Panc1 (cell line): Measurements from ENCODE around the gene NPIPB13. TPM values are rescaled to one million over a fixed set of nuclear protein-coding genes. Genes with fewer than 3 reads are reported as not detected.
"Not testable (repeated sequence)": the region's sequence is repeated elsewhere in the genome, so short reads cannot be mapped to it uniquely, and the experiment has no call there.

Experiments used
- ATAC-seq: fragments of 200-7000 bp; cut with Tn5 transposase; 2 replicates; pipeline ENCODE4 v1.9.1; 2020; ENCODE audit warnings: mild to moderate bottlenecking, moderate library complexity
- Bru-seq: library from RNA; stranded (reverse); fragments of 400-500 nt; gene quantifications from one replicate; lab custom pipeline; 2021; lab: Mats Ljungman, UMichigan
- BruChase-seq, 2 experiments: library from RNA; stranded (reverse); fragments of 400-500 nt; gene quantifications; one replicate each; lab custom pipeline; 2021; lab: Mats Ljungman, UMichigan
- BruUV-seq: library from RNA; stranded (reverse); fragments of 400-500 nt; replicated peaks from 2 replicates; lab custom pipeline; 2021; lab: Mats Ljungman, UMichigan
- CTCF ChIA-PET: fragments of 300-600 bp; sonication (Branson Sonifier 250); formaldehyde crosslinking; loops from one replicate; lab custom pipeline; 2022; ENCODE audit warnings: antibody characterized with exemption; lab: Charles Lee
- POLR2A ChIA-PET: fragments of 300-600 bp; sonication (Branson Sonifier 250); formaldehyde crosslinking; loops from one replicate; lab custom pipeline; 2022; ENCODE audit warnings: antibody characterized with exemption; lab: Charles Lee
- DNase-seq: peaks from one replicate; pipeline ENCODE4 v3.0.0-alpha.2; 2010; ENCODE audit warnings: low read depth, low spot score
- H3K27ac ChIP-seq: 2 replicates; pipeline ENCODE4 v1.5.1; 2011; ENCODE audit warnings: mild to moderate bottlenecking, low read length, inconsistent platforms
- H3K27me3 ChIP-seq: fragments of 200-500 bp; sonication (Bioruptor generic); 2 replicates; pipeline ENCODE4 v1.6.0; 2014; ENCODE audit warnings: low read length, inconsistent platforms; ENCODE audit not compliant: control insufficient read depth, insufficient read depth
- H3K36me3 ChIP-seq: fragments of 200-500 bp; sonication (Bioruptor generic); 2 replicates; pipeline ENCODE4 v1.5.1; 2014; ENCODE audit warnings: inconsistent platforms, mild to moderate bottlenecking, low read length, moderate library complexity; ENCODE audit not compliant: control insufficient read depth, insufficient read depth
- H3K4me1 ChIP-seq: 2 replicates; pipeline ENCODE4 v1.5.1; 2011; ENCODE audit warnings: inconsistent platforms, mild to moderate bottlenecking, low read length, moderate library complexity; ENCODE audit not compliant: control insufficient read depth, insufficient read depth
- H3K4me3 ChIP-seq, 2 experiments: 2 replicates each; pipeline ENCODE4 v1.5.1; 2011 to 2012; ENCODE audit warnings: low read depth in 2 of 2, low read length in 2 of 2, mild to moderate bottlenecking in 2 of 2, inconsistent platforms in 1 of 2, moderate library complexity in 1 of 2
- H3K9me3 ChIP-seq: fragments of 200-500 bp; sonication (Bioruptor generic); 2 replicates; pipeline ENCODE4 v1.5.1; 2014; ENCODE audit warnings: low read depth, mild to moderate bottlenecking, inconsistent platforms, low read length, moderate library complexity; ENCODE audit not compliant: control insufficient read depth, insufficient read depth
- in situ Hi-C: cut with HindIII; loops from 2 replicates; pipeline ENCODE4 v1.10.0; 2016; ENCODE audit warnings: low sequenced_read_pairs, low pct_unique_long_range_greater_than_20kb
- intact Hi-C: fragments of 100-400 bp; cut with micrococcal nuclease; formaldehyde crosslinking; loops from one replicate; pipeline ENCODE4 v1.10.0; 2022; ENCODE audit not compliant: unreplicated experiment
- long read RNA-seq: library from polyadenylated mRNA; unstranded; transcript quantifications from one replicate; pipeline ENCODE4 v2.0.0, GENCODE V29; 2021; ENCODE audit not compliant: unreplicated experiment
- polyA plus RNA-seq: library from polyadenylated mRNA; unstranded; fragments of >200 nt; gene quantifications from one replicate; pipeline ENCODE4 v1.2.1, GENCODE V29; 2012; ENCODE audit warnings: missing spikeins; ENCODE audit not compliant: insufficient read length
- total RNA-seq: library from RNA; stranded (reverse); gene quantifications from one replicate; pipeline ENCODE4 v1.2.1, GENCODE V29; 2021; ENCODE audit not compliant: unreplicated experiment

The NPIPB13 gene
- total RNA-seq (19.8 TPM), Bru-seq, nascent RNA (percentile 51 among the genes with signal in this experiment), BruChase-seq, experiment 1, labeled RNA remaining after a 2-hour chase (percentile 59 among the genes with signal in this experiment), BruChase-seq, experiment 2, labeled RNA remaining after a 6-hour chase (percentile 62 among the genes with signal in this experiment)
- polyA plus RNA-seq = 4.0 TPM
- long read RNA-seq, partial matches to known transcripts = 1 of 6 reads
- long read RNA-seq, other reads (novel, unspliced or antisense) = 5 of 6 reads

DNA sequence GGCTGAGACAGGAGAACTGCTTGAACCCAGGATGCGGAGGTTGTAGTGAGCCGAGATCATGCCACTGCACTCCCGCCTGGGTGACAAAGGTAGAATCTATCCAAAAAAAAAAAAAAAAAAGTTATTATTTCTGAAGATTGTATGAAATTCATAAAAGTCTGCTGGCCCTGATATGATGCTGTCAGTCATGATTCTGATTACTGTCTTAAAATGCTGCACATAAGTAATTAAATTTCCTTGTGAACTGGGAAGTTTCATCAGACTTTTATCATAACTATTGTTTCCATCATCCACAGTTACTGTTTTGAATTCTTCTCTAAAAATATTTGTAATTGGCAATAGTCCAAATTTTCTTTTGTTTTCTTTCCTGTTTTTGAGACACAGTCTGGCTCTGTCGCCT is at the start of gene NPIPB13:
Gene NPIPB13, minus strand, starts transcription at position 101 of the 400 bp plus-strand sequence. CDS start 2,906 bp downstream, outside the sequence.
- H3K27ac ChIP-seq, DNase-seq, POLR2A ChIA-PET, in situ Hi-C loops, CTCF ChIA-PET, intact Hi-C loops, H3K27me3 ChIP-seq, ATAC-seq, H3K4me1 ChIP-seq, H3K9me3 ChIP-seq, BruUV-seq, H3K4me3 ChIP-seq, H3K36me3 ChIP-seq: not testable (repeated sequence)

DNA sequence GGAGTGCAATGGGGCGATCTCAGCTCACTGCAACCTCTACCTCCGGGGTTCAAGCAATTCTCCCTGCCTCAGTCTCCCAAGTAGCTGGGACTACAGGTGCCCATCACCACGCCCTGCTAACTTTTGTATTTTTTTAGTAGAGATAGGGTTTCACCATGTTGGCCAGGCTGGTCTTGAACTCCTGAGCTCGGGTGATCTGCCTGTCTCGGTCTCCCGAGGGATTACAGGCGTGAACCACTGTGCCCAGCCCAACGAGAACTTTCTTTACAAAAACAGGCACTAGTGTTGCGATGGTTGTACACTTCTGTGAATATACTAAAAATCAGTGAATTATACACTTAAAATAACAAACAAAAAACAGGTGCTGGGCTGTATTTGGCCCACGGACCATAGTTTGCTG is 34.1 kb upstream of the NPIPB13 start:
- intact Hi-C loops, ATAC-seq, DNase-seq, POLR2A ChIA-PET, in situ Hi-C loops, H3K4me3 ChIP-seq, H3K27ac ChIP-seq, H3K27me3 ChIP-seq, BruUV-seq, CTCF ChIA-PET, H3K36me3 ChIP-seq, H3K4me1 ChIP-seq, H3K9me3 ChIP-seq: not testable (repeated sequence)

DNA sequence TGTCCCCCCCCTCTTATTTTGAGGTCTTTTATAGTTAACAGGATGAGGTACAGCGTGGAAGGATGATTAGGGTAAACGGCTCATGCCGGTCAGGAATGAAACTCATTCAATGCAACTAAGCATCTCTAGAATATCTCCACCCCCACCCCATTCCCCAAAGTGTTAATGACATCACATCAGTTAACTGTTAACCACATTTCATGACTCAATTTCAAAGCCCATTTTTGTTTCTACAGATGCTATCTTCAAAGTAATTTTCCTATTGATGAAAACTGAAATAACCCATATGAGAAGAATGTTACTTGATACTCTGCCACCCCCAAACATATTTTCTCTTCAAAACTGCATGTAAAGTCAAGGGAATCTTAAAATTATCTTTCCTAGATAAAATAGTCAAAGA is 30.2 kb upstream of the NPIPB13 start:
- H3K36me3 ChIP-seq, H3K9me3 ChIP-seq, POLR2A ChIA-PET, BruUV-seq, DNase-seq, ATAC-seq, H3K4me3 ChIP-seq, H3K4me1 ChIP-seq, in situ Hi-C loops, intact Hi-C loops, H3K27ac ChIP-seq, H3K27me3 ChIP-seq, CTCF ChIA-PET: not testable (repeated sequence)

DNA sequence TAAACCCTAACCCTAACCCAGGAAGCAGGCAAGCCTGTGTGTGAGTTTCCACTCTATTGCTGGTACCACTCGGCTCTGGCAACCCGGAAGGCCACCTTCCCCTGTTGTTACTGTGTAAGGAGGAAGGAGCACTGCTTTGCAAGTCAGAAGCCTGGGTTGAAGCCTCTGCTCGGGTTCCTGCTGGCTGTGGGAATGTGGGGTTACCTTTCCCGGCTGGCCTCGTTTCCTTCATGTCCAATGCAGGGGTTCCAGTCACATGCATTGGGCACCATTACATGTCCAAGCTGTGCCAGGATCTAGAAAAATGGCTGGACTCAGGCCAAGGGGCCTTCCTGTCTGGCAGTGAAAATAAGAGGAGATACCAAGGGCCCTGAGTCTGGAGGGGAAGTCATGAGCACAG is 31.2 kb downstream of the NPIPB13 start:
- POLR2A ChIA-PET, CTCF ChIA-PET, intact Hi-C loops: not testable (repeated sequence)

GRCh38 chr16:30211414-30211813 is 36.9 kb downstream of the NPIPB13 start:
- H3K4me1 ChIP-seq, CTCF ChIA-PET, intact Hi-C loops, H3K36me3 ChIP-seq, H3K9me3 ChIP-seq, POLR2A ChIA-PET, H3K27me3 ChIP-seq, in situ Hi-C loops, BruUV-seq, H3K27ac ChIP-seq, DNase-seq, H3K4me3 ChIP-seq, ATAC-seq: not testable (repeated sequence)

More for the DNA sequence above, 31.2 kb downstream of the NPIPB13 start:
- in situ Hi-C loops, H3K27me3 ChIP-seq, BruUV-seq, H3K27ac ChIP-seq, ATAC-seq, H3K9me3 ChIP-seq, H3K4me3 ChIP-seq, H3K36me3 ChIP-seq, DNase-seq, H3K4me1 ChIP-seq: not testable (repeated sequence)

GRCh38 chr16:30209032-30209431 is 39.2 kb downstream of the NPIPB13 start:
- DNase-seq, CTCF ChIA-PET, ATAC-seq, H3K9me3 ChIP-seq, H3K27ac ChIP-seq, BruUV-seq, intact Hi-C loops, H3K4me3 ChIP-seq, H3K4me1 ChIP-seq, in situ Hi-C loops, H3K36me3 ChIP-seq, POLR2A ChIA-PET, H3K27me3 ChIP-seq: not testable (repeated sequence)

DNA sequence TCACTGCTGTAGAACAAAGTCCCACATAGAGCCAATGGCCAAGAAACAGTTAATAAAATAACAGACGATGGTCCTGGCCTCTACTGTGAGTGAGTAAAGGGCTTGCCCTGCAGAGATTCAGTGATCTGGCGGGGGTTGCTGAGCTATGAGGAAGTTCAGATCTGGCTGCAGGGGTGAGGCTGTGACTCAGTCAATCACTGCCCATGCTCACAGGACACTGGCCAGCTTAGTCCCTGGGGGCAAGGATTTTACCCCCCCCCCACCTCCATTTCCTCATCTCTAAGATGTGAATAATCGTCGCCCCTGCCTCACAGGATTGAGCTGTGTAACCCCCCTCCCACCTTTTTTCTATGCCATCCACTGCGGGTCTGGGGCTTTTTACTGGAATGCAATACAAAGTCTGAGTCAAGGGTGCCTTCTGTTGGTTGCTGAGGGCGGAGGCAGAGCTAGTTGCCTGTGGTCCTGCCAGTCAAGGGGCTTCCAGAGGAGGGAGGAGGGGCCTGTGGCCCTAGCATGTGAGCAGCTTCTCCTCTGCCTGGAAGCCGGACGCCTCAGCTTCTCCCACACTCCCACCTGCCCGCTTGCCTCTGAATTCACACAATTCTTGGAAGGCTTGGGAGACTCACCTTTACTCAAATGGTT is 41.1 kb downstream of the NPIPB13 start:
- DNase-seq, H3K27ac ChIP-seq, POLR2A ChIA-PET, H3K27me3 ChIP-seq, H3K4me1 ChIP-seq, H3K36me3 ChIP-seq, H3K4me3 ChIP-seq, in situ Hi-C loops, BruUV-seq, CTCF ChIA-PET, H3K9me3 ChIP-seq, intact Hi-C loops: not testable (repeated sequence)
- ATAC-seq = peak; percentile 48
